ENCODE data around the gene CDK19. TPM values are rescaled to one million over a fixed set of nuclear protein-coding genes. Genes with fewer than 3 reads are reported as not detected.

Gene CDK19
- total and polyA plus RNA-seq, 5 donors from 2014 or later: 1.4 to 16.5 (median 1.6) TPM

DNA sequence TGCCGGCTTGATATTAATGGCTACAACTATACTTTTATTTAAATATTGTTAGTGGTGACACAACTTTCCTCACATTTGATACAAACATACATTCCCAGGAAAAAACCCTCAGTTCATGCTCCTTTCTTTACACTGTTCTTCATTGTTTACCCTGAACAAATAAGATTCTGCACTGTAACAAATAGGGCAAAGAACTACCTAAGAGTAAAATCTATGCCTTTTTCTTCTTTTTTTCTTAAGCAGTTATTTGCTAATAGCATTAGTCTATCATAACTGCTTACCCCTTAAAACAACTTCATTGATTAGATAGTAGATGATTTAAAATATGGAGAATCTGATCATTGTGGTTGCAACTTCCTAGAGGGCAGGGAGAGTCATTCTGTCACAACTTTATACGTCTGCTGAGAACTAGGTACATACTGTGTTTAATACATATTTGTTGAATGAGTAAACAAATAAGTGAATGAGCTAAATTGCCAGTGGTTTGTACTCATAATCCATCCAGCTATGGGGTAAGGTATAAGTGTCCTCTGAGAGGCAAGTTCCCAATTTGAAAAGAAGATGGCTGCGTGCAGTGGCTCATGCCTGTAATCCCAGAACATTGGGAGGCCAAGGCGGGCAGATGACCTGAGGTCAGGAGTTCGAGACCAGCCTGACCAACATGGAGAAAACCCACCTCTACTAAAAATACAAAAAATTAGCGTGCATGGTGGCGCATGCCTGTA lies 161.0 kb downstream of the CDK19 start:
- Mint-ChIP-seq H3K4me1 (peaks cover 9 to 26% (median 15%) of the 10 kb centered on the region in 4 donors), H3K27ac (no peak overlapping the region), H3K9me3 (no peaks in the 10 kb centered on the region), H3K27me3 (no peaks in the 10 kb centered on the region), H3K4me3 (no peak overlapping the region), H3K36me3 (peaks cover 18% of the 10 kb centered on the region)
- Histone ChIP-seq H3K4me3 (ENCODE audit: low read depth, low read length) (no peak overlapping the region), H3K27ac (ENCODE audit: insufficient read depth, low read length, poor library complexity, severe bottlenecking) (no peak overlapping the region), H3K4me1 (ENCODE audit: control insufficient read depth, insufficient read depth, low read length, poor library complexity, severe bottlenecking) (peaks cover 6% of the 10 kb centered on the region), H3K9me3 (ENCODE audit: control insufficient read depth in 2 of 2, low read length in 2 of 2) (no peaks in the 10 kb centered on the region), H3K27me3 (ENCODE audit: control insufficient read depth, insufficient read depth, low read length) (no peaks in the 10 kb centered on the region), H3K36me3 (ENCODE audit: control insufficient read depth, insufficient read depth, low read length) (no peaks in the 10 kb centered on the region)
- DNase-seq (no peak), ATAC-seq (ENCODE audit: low read depth in 2 of 2) (no peak)

DNA sequence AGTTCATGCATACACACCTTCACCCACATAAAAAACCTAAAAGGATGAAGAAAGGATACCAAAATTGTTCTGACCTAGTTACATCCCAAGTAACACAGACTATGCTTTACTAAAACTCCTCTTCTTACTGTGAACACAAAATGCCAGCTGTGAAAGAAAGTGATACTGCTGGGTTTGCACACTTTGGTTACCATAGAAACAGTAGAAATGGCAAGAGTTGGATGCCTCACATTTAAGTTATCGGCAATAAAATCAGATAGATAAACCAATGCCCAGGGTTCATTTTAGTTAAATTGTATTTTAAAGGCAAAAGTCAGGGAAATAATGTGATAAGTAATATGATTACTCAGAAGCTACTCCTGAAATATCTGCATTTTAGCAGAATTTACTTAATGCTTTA lies 161.9 kb downstream of the CDK19 start:
- Mint-ChIP-seq H3K9me3 (no peaks in the 10 kb centered on the region), H3K27me3 (no peaks in the 10 kb centered on the region), H3K4me3 (peak overlapping the region in 1 of 4 donors; percentile 23), H3K27ac (peak overlapping the region in 1 of 3 donors; percentile 11), H3K36me3 (peaks cover 18% of the 10 kb centered on the region), H3K4me1 (peaks cover 9 to 26% (median 17%) of the 10 kb centered on the region in 4 donors)
- Histone ChIP-seq H3K36me3 (ENCODE audit: control insufficient read depth, insufficient read depth, low read length) (no peaks in the 10 kb centered on the region), H3K4me1 (ENCODE audit: control insufficient read depth, insufficient read depth, low read length, poor library complexity, severe bottlenecking) (peaks cover 6% of the 10 kb centered on the region), H3K27ac (ENCODE audit: insufficient read depth, low read length, poor library complexity, severe bottlenecking) (no peak overlapping the region), H3K27me3 (ENCODE audit: control insufficient read depth, insufficient read depth, low read length) (no peaks in the 10 kb centered on the region), H3K4me3 (ENCODE audit: low read depth, low read length) (no peak overlapping the region), H3K9me3 (ENCODE audit: control insufficient read depth in 2 of 2, low read length in 2 of 2) (no peaks in the 10 kb centered on the region)
- DNase-seq (peak in 1 of 3 donors; percentile 52), ATAC-seq (ENCODE audit: low read depth in 2 of 2) (no peak)

DNA sequence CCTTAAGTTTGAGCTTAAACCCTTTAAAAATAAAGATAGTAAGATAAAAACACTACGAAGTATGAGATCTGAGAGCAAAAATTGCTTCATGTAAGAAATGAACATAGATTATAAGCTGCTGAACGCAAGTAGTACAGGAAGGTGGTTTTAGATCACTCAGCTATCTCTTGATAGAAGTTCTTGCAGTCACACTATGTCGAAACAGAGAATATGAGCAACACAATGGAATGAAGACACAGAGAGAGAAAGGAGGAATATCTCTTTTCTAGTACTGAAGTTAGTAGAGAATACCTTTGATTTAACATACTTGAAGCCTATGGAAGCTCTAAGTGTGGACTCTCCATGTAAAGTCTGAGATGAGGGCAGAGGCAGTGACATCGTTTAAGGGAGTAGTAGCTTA lies 162.7 kb downstream of the CDK19 start:
- no peak for ATAC-seq (ENCODE audit: low read depth in 2 of 2)
- no peaks in the 10 kb centered on the region for H3K9me3 ChIP-seq (ENCODE audit: control insufficient read depth in 2 of 2, low read length in 2 of 2)
- DNase-seq: no peak
- Mint-ChIP-seq H3K4me1 (peaks cover 9 to 31% (median 21%) of the 10 kb centered on the region in 4 donors), H3K27ac (peak overlapping the region in 1 of 3 donors; percentile 14), H3K36me3 (peaks cover 21% of the 10 kb centered on the region), H3K27me3 (no peaks in the 10 kb centered on the region), H3K4me3 (no peak overlapping the region), H3K9me3 (no peaks in the 10 kb centered on the region)
- H3K27ac ChIP-seq (ENCODE audit: insufficient read depth, low read length, poor library complexity, severe bottlenecking): no peak overlapping the region
- H3K4me3 ChIP-seq (ENCODE audit: low read depth, low read length): no peak overlapping the region
- H3K36me3 ChIP-seq (ENCODE audit: control insufficient read depth, insufficient read depth, low read length): no peaks in the 10 kb centered on the region
- no peaks in the 10 kb centered on the region for H3K27me3 ChIP-seq (ENCODE audit: control insufficient read depth, insufficient read depth, low read length)
- H3K4me1 ChIP-seq (ENCODE audit: control insufficient read depth, insufficient read depth, low read length, poor library complexity, severe bottlenecking): peaks cover 6% of the 10 kb centered on the region

DNA sequence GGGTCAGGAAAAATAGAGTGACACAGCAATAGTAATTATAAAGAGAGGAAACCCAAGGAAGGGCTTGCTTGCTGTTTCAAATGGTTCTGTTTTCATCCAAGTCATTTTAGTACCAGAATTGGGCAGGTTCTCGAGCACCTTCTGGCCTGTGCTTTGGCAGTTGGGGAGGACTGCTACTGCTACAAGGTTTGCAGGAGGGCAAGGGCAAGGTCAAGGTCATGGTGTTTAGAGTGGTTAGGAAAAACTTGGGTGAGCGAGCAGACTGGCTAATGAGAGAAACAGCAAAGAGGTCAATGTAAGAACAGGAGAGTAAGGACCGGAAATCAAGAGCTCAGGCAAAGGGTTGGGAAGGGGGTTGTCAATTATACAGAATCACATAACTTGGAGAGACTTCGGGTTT lies 164.5 kb downstream of the CDK19 start:
- DNase-seq: no peak
- H3K27me3 Mint-ChIP-seq: no peaks in the 10 kb centered on the region
- no peak for ATAC-seq (ENCODE audit: low read depth in 2 of 2)
- Histone ChIP-seq H3K4me1 (ENCODE audit: control insufficient read depth, insufficient read depth, low read length, poor library complexity, severe bottlenecking) (peaks cover 6% of the 10 kb centered on the region), H3K27ac (ENCODE audit: insufficient read depth, low read length, poor library complexity, severe bottlenecking) (no peak overlapping the region), H3K36me3 (ENCODE audit: control insufficient read depth, insufficient read depth, low read length) (peaks cover 4% of the 10 kb centered on the region), H3K9me3 (ENCODE audit: control insufficient read depth in 2 of 2, low read length in 2 of 2) (no peaks in the 10 kb centered on the region), H3K27me3 (ENCODE audit: control insufficient read depth, insufficient read depth, low read length) (no peaks in the 10 kb centered on the region), H3K4me3 (ENCODE audit: low read depth, low read length) (no peak overlapping the region)
- H3K4me3 Mint-ChIP-seq: no peak overlapping the region
- H3K36me3 Mint-ChIP-seq: peaks cover 16% of the 10 kb centered on the region
- H3K4me1 Mint-ChIP-seq: peaks cover 11 to 31% (median 21%) of the 10 kb centered on the region in 4 donors
- H3K9me3 Mint-ChIP-seq: no peaks in the 10 kb centered on the region
- H3K27ac Mint-ChIP-seq: peak overlapping the region in 1 of 3 donors; percentile 40

DNA sequence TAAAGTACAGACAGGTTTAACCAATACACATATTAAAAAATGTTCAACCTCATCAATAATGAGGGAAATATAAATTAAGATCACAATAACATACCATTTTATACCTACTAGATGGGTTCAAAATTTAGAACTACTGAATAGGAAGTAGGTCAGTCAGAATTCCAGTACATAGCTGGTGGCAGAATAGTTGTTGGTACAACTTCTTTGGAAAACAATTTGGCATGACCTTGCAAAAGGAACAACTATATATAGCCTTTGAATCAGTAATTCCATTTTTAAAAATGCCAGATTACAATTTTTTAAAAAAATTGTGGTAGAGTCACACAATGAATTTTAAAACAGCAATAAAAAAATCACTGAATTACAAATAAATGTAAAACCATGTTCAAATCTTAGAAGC lies 165.6 kb downstream of the CDK19 start:
- H3K4me1 Mint-ChIP-seq: peaks cover 10 to 36% (median 21%) of the 10 kb centered on the region in 4 donors
- no peak for ATAC-seq (ENCODE audit: low read depth in 2 of 2)
- Histone ChIP-seq H3K9me3 (ENCODE audit: control insufficient read depth in 2 of 2, low read length in 2 of 2) (no peaks in the 10 kb centered on the region), H3K27ac (ENCODE audit: insufficient read depth, low read length, poor library complexity, severe bottlenecking) (no peak overlapping the region), H3K27me3 (ENCODE audit: control insufficient read depth, insufficient read depth, low read length) (no peaks in the 10 kb centered on the region), H3K4me1 (ENCODE audit: control insufficient read depth, insufficient read depth, low read length, poor library complexity, severe bottlenecking) (peaks cover 6% of the 10 kb centered on the region), H3K36me3 (ENCODE audit: control insufficient read depth, insufficient read depth, low read length) (peaks cover 9% of the 10 kb centered on the region), H3K4me3 (ENCODE audit: low read depth, low read length) (no peak overlapping the region)
- H3K36me3 Mint-ChIP-seq: peaks cover 18% of the 10 kb centered on the region
- no peak overlapping the region for H3K27ac Mint-ChIP-seq
- no peaks in the 10 kb centered on the region for H3K9me3 Mint-ChIP-seq
- no peak overlapping the region for H3K4me3 Mint-ChIP-seq
- H3K27me3 Mint-ChIP-seq: no peaks in the 10 kb centered on the region
- no peak for DNase-seq

DNA sequence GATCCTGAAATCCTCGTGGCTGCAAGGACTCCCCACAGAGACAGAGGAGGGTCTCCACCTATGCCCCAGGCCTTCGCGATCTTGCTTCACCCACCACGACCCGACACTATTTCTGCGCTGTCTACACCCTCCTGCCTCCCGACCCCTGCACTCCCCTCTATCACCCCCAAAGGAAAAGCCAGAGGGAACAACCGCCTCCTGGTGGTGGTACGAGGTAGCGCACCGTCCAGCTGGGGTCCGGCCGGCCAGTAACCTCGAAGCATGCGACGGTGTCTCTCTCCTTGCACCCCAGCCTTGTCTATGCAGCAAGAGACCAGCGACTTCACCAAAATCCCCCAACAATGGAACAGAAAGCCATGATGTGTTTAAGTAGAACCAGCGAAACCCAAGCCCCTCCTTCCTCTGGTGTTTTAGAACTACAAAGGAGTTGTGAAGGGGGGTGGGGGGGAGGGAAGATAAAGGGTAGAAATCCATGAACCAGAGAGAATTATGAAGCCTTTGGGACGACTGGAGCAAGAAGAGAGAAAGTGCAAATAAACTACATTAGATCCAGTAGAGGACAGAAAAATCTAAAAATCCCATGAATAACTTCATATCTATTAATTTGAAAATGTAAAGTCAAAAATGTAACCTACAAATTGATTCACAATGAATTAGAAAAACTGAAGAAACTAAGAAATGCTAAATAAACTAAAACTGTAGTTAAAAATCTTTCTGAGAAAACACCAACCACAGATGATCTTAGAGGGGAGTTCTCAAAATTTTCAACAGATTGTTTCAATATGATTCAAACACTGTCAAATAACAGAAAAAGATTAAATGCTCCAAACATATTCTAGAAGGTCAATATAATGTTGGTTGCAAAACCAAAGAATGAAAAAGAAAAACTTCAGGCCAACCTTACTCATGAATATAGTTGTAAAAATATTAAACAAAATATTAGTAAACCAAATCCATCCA lies 168.0 kb downstream of the CDK19 start:
- H3K27me3 Mint-ChIP-seq: no peaks in the 10 kb centered on the region
- ATAC-seq (ENCODE audit: low read depth in 2 of 2): no peak

DNA sequence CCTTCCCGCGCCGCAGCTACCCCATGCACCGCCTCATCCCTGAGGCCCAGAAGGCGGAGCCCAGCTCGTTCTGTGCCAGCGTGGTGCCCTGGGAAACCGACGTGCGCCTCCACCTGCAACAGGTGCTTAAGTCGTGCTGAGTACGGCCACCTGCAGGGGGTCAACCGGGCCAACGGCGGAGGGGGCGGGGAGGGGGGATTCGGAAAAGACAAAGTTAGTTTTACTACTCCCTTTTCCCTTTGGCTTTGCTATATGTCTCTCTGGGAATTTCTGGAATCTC lies 168.9 kb downstream of the CDK19 start:
- DNase-seq: no peak

More for the DNA sequence above, 168.0 kb downstream of the CDK19 start:
- no peak overlapping the region for H3K4me3 ChIP-seq (ENCODE audit: low read depth, low read length)
- peaks cover 18% of the 10 kb centered on the region for H3K36me3 Mint-ChIP-seq
- no peak overlapping the region for H3K27ac ChIP-seq (ENCODE audit: insufficient read depth, low read length, poor library complexity, severe bottlenecking)
- H3K9me3 ChIP-seq (ENCODE audit: control insufficient read depth in 2 of 2, low read length in 2 of 2): no peaks in the 10 kb centered on the region
- no peak overlapping the region for H3K4me3 Mint-ChIP-seq
- H3K9me3 Mint-ChIP-seq: no peaks in the 10 kb centered on the region
- peak in 1 of 3 donors; percentile 53 for DNase-seq
- peaks cover 1 to 19% (median 8%) of the 10 kb centered on the region in 4 donors for H3K4me1 Mint-ChIP-seq
- peak overlapping the region; percentile 29 to 82 (median 35) for H3K27ac Mint-ChIP-seq
- no peaks in the 10 kb centered on the region for H3K4me1 ChIP-seq (ENCODE audit: control insufficient read depth, insufficient read depth, low read length, poor library complexity, severe bottlenecking)
- peaks cover 12% of the 10 kb centered on the region for H3K36me3 ChIP-seq (ENCODE audit: control insufficient read depth, insufficient read depth, low read length)
- H3K27me3 ChIP-seq (ENCODE audit: control insufficient read depth, insufficient read depth, low read length): no peaks in the 10 kb centered on the region

More for the DNA sequence above, 168.9 kb downstream of the CDK19 start:
- Mint-ChIP-seq H3K27ac (no peak overlapping the region), H3K27me3 (no peaks in the 10 kb centered on the region), H3K9me3 (no peaks in the 10 kb centered on the region), H3K4me1 (peaks cover 1 to 19% (median 8%) of the 10 kb centered on the region in 4 donors), H3K36me3 (peaks cover 18% of the 10 kb centered on the region), H3K4me3 (no peak overlapping the region)
- ATAC-seq (ENCODE audit: low read depth in 2 of 2): no peak
- H3K36me3 ChIP-seq (ENCODE audit: control insufficient read depth, insufficient read depth, low read length): peaks cover 12% of the 10 kb centered on the region
- H3K9me3 ChIP-seq (ENCODE audit: control insufficient read depth in 2 of 2, low read length in 2 of 2): no peaks in the 10 kb centered on the region
- no peak overlapping the region for H3K27ac ChIP-seq (ENCODE audit: insufficient read depth, low read length, poor library complexity, severe bottlenecking)
- no peaks in the 10 kb centered on the region for H3K4me1 ChIP-seq (ENCODE audit: control insufficient read depth, insufficient read depth, low read length, poor library complexity, severe bottlenecking)
- no peak overlapping the region for H3K4me3 ChIP-seq (ENCODE audit: low read depth, low read length)
- H3K27me3 ChIP-seq (ENCODE audit: control insufficient read depth, insufficient read depth, low read length): no peaks in the 10 kb centered on the region
